Measurements from ENCODE around the gene ADAT3.
A peak's percentile ranks its signal among the peaks of the same experiment; 100 is the strongest.

Gene ADAT3

GRCh38 chr19:1924320-1924961, 19.2 kb downstream of the ADAT3 start:
- H3K27ac ChIP-seq (ENCODE audit: low read length) = no peak overlapping the region
- H3K36me3 ChIP-seq (ENCODE audit: insufficient read depth, low read length) = peaks cover 39% of the 10 kb centered on the region
- no peaks in the 10 kb centered on the region for H3K27me3 ChIP-seq (ENCODE audit: insufficient read depth, low read length, poor library complexity)

GRCh38 chr19:1925544-1925943, 20.3 kb downstream of the ADAT3 start:
- no peaks in the 10 kb centered on the region for H3K27me3 ChIP-seq (ENCODE audit: insufficient read depth, low read length, poor library complexity)
- no peaks in the 10 kb centered on the region for H3K9me3 ChIP-seq (ENCODE audit: insufficient read depth, low read length, severe bottlenecking)
- H3K79me2 ChIP-seq (ENCODE audit: insufficient read depth, low read length) = no peaks in the 10 kb centered on the region
- no peak overlapping the region for H2AFZ ChIP-seq (ENCODE audit: low read depth, low read length)
- H3K4me3 ChIP-seq (ENCODE audit: low read depth in 1 of 2, low read length in 2 of 2) = no peak overlapping the region
- peaks cover 16% of the 10 kb centered on the region for H3K4me1 ChIP-seq (ENCODE audit: insufficient read depth, low read length)
- no peak overlapping the region for H3K9ac ChIP-seq (ENCODE audit: low read depth, low read length)
- H3K27ac ChIP-seq (ENCODE audit: low read length) = no peak overlapping the region
- DNase-seq (no peak), ATAC-seq (ENCODE audit: insufficient read depth, low read depth) (no peak)
- no peak overlapping the region for H3K4me2 ChIP-seq (ENCODE audit: insufficient read depth, low read length)
- TF ChIP-seq CTCF (IDR thresholded peaks at IDR 0.05; ENCODE audit: borderline replicate concordance, extremely low read depth, low read length, poor library complexity, severe bottlenecking) (no peak), EZH2 (IDR thresholded peaks at IDR 0.05; ENCODE audit: borderline replicate concordance, low read depth, low read length, severe bottlenecking) (no peak)
- peaks cover 33% of the 10 kb centered on the region for H3K36me3 ChIP-seq (ENCODE audit: insufficient read depth, low read length)
- H4K20me1 ChIP-seq (ENCODE audit: insufficient read depth, low read length) = no peaks in the 10 kb centered on the region; the same call in none of the 2 replicates

More at GRCh38 chr19:1924320-1924961, 19.2 kb downstream of the ADAT3 start:
- no peak overlapping the region for H2AFZ ChIP-seq (ENCODE audit: low read depth, low read length)
- no peak for ATAC-seq (ENCODE audit: insufficient read depth, low read depth)
- no peak overlapping the region for H3K4me3 ChIP-seq (ENCODE audit: low read depth in 1 of 2, low read length in 2 of 2)
- H3K79me2 ChIP-seq (ENCODE audit: insufficient read depth, low read length) = no peaks in the 10 kb centered on the region
- H3K9me3 ChIP-seq (ENCODE audit: insufficient read depth, low read length, severe bottlenecking) = no peaks in the 10 kb centered on the region
- no peak overlapping the region for H3K4me2 ChIP-seq (ENCODE audit: insufficient read depth, low read length)
- H4K20me1 ChIP-seq (ENCODE audit: insufficient read depth, low read length) = no peaks in the 10 kb centered on the region; the same call in none of the 2 replicates
- peaks cover 9% of the 10 kb centered on the region for H3K4me1 ChIP-seq (ENCODE audit: insufficient read depth, low read length)
- TF ChIP-seq CTCF (IDR thresholded peaks at IDR 0.05; ENCODE audit: borderline replicate concordance, extremely low read depth, low read length, poor library complexity, severe bottlenecking) (no peak), EZH2 (IDR thresholded peaks at IDR 0.05; ENCODE audit: borderline replicate concordance, low read depth, low read length, severe bottlenecking) (no peak)
- no peak overlapping the region for H3K9ac ChIP-seq (ENCODE audit: low read depth, low read length)
- DNase-seq = no peak

GRCh38 chr19:1929021-1929742, 24.0 kb downstream of the ADAT3 start:
- H3K4me2 ChIP-seq (ENCODE audit: insufficient read depth, low read length) = peak overlapping the region; percentile 26; the same call in 1 of the 2 replicates
- ATAC-seq (ENCODE audit: insufficient read depth, low read depth) = peak; percentile 90
- no peaks in the 10 kb centered on the region for H3K9me3 ChIP-seq (ENCODE audit: insufficient read depth, low read length, severe bottlenecking)
- H2AFZ ChIP-seq (ENCODE audit: low read depth, low read length) = no peak overlapping the region
- H3K9ac ChIP-seq (ENCODE audit: low read depth, low read length) = 0 out of 2 replicates have a peak overlapping the region, but pooled peaks have one; percentile 9
- no peak overlapping the region for H3K27ac ChIP-seq (ENCODE audit: low read length)
- no peaks in the 10 kb centered on the region for H3K79me2 ChIP-seq (ENCODE audit: insufficient read depth, low read length)
- peaks cover 16% of the 10 kb centered on the region for H3K4me1 ChIP-seq (ENCODE audit: insufficient read depth, low read length)
- TF ChIP-seq EZH2 (IDR thresholded peaks at IDR 0.05; ENCODE audit: borderline replicate concordance, low read depth, low read length, severe bottlenecking) = no peak
- peak; percentile 94 for TF ChIP-seq CTCF (IDR thresholded peaks at IDR 0.05; ENCODE audit: borderline replicate concordance, extremely low read depth, low read length, poor library complexity, severe bottlenecking)
- no peaks in the 10 kb centered on the region for H3K27me3 ChIP-seq (ENCODE audit: insufficient read depth, low read length, poor library complexity)
- H3K36me3 ChIP-seq (ENCODE audit: insufficient read depth, low read length) = peaks cover 6% of the 10 kb centered on the region
- H3K4me3 ChIP-seq (ENCODE audit: low read depth in 1 of 2, low read length in 2 of 2) = no peak overlapping the region
- H4K20me1 ChIP-seq (ENCODE audit: insufficient read depth, low read length) = no peaks in the 10 kb centered on the region; the same call in none of the 2 replicates
- DNase-seq = peak; percentile 83
